ENCODE measurements around the gene SLC26A2.
"Not testable (repeated sequence)": the region's sequence is repeated elsewhere in the genome, so short reads cannot be mapped to it uniquely, and the experiment has no call there.

Gene SLC26A2

DNA sequence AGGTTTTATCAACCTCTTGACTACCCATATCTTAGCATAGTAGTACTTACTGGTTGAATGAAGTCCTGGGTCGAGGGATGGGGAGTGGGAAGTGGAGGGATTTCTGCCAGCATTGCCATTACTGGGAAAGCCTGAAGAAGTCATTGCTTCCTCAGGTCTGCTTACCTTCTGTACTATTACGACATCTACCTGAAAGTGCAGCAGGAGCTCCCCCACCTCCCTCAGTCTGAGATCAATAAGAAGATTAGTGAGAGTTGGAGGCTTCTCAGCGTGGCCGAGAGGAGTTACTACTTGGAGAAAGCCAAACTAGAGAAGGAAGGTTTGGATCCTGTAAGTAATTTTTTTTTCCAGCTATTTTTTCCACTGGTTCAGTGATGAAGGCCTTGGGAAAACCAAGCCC, 45.8 kb downstream of the SLC26A2 start:
- DNase-seq: no peak

DNA sequence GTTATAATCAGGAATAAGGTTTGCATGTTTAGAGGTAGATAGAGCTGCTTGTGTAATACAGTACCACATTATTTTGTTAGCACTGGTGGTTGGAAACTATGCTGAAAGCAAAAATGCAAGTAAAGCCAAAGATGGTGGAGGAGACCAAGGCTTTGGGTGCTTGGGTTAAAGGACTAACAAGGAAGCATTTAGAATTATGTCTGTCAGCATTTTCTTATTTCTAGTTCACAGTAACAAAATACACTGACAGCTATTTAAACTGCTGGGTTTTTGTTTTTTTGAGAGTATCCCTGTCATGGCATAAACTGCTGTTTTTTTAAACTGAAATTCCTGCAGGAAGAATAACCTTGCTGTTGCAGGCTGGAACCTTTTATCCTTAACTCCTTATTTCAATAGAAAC, 46.5 kb downstream of the SLC26A2 start:
- no peak for DNase-seq

DNA sequence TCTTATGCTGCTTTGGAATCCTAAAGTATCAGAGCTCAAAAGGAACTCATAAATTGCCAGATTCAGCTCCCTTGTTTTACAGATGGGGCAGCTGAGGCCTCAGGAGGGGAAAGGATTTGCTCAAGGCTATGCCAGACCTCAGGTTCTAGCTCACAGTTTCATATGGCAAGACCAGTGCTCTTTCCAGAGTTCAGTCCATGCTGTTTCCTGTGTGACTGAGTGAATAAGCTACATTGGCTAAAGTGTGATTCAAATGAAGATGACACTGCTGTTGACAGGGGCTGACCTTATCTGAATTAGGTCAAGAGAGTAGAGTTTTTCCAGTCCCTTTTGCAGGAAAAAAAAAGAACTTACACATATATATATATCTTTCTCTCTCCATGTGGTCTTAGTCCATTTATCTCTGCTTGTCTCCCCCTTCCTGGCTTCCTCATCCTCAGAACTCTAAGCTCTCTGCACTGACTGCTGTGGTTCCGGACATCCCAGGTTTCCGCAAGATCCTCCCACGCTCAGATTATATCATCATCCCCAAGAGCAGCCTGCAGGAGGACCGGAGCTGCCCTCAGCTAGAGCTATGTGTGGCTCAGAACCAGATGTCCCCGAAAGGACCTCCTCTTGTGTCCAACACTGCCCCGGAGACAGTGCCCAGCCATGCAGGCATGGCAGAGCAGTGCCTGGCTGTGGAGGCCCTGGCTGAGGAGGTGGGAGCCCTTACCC, 49.3 kb downstream of the SLC26A2 start:
- DNase-seq: no peak

DNA sequence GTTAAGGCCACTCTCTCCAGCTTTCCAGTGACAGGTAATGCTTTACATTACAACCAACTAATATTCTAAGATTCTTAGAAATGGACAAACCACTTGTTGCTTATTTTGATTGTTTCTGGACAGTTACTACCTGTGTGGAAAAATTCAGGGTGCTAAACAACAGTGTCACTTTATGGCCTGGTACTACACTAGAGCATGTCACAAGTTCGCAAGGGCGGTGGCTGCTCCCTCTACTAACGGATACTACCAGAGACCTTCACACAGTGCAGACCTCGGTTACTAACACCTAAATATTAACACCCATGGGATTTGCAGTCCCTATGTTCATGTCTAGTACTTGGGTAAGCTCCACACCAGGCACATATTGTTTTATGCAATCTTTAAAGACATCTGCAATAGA, 53.4 kb downstream of the SLC26A2 start:
- DNase-seq: no peak

DNA sequence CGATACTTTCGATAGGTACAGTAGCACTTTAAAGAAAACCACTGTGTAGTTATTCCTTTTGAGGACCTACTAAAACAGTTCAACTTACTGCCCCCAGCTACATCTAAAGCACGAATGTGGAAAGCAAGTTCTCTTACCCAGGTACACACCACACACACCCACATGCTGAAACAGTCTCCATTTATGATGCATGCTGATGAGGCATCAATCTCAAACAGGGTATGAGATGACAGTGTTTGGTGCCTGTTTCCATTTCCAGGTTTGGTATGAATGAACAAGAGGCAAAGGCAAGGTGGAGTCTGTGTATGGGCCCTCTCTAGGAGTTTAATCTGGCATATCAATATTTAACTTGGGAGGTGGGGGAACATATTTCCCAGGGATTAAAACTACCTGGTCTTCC, 53.9 kb downstream of the SLC26A2 start:
- DNase-seq: no peak

DNA sequence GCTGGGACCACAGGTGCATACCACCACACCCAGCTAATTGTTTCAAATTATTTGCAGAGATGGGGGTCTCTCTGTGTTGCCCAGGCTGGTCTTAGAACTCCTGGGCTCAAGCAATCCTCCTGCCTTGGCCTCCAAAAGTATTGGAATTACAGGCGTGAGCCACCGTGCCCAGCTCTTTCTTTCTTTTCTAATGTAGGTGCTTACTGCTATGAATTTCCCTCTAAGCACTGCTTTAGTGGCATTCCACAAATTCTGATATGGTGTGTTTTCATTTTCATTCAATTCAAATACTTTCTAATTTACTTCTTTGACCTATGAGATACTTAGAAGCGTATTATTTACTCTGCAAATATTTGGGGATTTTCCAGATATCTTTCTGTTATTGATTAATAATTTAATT, 54.9 kb downstream of the SLC26A2 start:
- DNase-seq: no peak

DNA sequence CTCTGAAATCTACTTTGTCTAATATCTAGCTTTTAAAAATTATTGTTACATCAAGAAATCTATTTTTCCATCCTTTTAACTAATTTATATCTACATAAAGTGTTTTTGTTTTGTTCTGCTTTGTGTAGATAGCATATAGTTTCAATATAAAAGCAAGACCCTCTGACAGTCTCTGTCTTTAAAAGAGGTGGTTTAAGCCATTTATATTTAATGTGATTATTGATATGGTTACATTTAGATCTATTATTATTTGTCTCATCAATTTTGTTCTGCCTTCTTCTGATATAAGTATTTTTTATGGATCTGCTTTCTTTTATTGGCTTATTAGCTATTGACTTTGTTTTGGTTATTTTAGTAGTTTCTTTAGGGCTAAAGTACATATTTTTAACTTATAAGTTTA, 56.0 kb downstream of the SLC26A2 start:
- no peak for DNase-seq

DNA sequence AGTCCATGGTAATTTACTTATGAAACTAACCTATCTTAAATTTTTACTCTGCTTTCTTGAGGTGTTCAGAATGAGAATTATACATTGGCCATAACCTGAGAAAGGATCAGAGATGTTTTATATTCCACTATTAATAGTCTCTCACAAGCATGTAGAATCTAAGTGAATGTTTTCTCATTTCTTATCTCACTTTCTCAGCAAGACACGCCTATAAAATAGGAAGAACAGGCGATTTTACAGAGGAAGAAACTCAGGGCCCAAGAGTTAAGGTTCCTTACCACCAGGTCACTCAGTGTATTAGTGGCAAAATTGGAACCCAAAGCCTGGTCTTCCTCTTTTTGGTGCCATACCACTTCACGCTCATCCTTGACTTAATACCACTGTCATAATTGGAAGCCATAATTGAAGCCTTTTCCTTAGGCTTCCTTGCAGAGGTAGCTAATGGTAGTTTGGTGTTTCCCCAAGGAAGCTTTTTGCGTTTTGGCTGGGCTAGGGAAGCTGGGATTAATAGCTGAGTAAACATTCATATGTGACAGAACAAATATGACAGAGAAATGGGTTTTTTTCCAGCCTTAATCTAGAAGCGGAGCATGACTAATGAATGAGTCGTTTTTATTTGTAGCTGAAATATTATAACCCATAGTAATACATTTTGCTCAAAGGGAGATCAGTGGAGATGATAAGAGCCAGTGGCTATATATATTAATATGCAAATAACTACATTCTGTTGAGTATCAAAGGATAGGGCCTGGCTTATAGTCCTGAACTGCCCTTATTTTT, 56.9 kb downstream of the SLC26A2 start:
- no peak for DNase-seq

DNA sequence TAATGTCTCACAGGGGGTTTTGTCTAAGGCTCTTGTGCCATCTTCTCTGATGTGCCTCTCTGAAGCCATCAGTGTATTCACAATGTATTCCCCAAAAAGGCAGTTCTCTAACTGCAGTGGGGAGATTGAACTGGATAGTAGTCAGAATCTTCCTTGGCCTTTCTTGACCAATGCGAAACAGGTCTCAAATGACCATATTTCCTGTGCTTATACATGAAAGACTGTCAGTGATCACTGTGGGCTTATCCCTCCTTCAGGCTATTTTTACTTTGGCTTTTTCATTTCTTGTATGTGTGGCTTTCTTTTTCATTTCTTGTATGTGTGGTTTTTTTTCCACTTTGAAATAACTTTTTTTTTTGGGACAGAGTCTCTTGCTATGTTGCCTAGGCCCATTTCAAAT, 59.7 kb downstream of the SLC26A2 start:
- no peak for DNase-seq

DNA sequence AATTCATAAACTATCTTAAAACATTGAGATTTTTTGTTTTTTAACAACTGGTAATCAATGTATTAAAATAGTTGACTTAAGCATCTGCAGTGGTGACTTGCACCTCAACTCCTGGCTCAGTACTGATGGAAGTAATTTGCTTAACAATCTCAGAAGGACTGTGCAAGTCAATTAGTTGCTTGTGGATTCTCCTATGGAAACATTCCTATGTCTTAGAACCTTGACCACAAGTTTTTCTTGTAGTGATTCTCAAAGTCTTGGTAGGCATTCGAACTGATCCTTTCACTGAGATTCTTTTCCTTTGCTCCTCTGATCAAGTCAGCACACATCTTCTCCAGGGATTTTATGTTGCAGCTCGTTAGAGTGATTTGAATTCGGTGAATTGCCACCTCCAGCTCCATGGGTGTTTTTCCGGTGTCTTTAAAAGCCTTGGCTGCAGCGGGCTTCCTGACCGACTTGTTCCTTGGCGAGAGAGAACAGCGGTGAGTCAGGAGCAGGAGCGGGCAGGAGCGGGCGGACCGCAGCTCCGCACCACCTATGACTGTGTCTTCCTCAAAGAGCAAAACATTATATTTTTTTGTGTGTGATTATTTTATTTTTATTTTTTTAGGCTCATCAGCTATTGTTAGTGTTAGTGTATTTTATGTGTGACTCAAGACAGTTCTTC, 61.1 kb downstream of the SLC26A2 start:
- DNase-seq: no peak

DNA sequence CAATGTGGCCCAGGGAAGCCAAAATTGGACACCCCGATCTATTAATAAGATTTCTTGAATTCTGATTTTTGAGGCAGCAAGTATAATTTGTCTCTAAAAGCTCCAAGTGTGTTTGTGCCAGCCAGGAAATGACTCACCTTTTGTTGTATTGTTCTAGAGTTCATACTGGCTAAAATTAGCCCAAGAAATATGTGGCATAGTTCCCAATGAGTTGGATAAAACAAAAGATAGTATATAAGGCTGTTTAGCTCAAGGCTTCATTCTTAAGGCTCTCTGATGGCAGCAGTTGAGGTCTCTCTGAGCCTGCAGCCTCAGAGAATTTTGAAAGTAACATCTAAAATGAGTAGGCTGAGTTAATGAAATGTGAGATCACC, 61.6 kb downstream of the SLC26A2 start:
- DNase-seq: no peak

DNA sequence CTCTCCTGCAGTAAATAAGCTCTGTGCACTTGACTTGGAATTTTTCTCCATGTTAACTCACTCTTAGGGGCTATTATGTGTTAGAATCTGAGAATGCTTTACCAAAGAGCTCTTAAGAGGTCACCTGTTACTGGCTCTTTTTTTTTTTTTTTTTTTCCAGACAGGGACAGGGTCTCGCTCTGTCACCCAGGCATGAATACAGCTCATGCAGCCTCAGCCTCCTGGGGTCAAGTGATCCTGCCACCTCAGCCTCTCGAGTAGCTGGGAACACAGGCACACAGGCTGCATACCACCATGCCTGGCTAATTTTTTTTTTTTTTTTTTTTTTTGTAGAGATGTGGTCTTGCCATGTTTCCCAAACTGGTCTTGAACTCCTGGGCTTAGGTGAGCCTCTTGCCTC, 62.1 kb downstream of the SLC26A2 start:
- no peak for DNase-seq

DNA sequence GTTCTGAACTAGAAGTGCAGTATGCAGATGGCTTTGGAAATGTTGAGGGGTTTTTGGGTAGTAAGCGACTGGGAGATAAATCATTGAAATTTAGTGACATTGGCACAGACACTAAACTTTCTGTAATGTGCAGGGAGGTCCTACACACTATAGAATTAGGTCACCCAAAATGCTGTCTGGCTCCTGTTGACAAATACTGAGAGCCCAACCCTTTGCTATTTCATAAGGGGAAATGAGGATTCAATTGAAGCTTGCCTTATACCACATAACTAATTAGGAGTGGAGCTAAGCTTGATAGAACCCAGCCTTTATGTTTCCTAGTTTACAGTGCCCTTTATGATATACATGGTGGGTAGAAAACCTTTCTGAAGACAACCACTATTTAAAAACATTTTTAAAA, 62.6 kb downstream of the SLC26A2 start:
- no peak for DNase-seq

DNA sequence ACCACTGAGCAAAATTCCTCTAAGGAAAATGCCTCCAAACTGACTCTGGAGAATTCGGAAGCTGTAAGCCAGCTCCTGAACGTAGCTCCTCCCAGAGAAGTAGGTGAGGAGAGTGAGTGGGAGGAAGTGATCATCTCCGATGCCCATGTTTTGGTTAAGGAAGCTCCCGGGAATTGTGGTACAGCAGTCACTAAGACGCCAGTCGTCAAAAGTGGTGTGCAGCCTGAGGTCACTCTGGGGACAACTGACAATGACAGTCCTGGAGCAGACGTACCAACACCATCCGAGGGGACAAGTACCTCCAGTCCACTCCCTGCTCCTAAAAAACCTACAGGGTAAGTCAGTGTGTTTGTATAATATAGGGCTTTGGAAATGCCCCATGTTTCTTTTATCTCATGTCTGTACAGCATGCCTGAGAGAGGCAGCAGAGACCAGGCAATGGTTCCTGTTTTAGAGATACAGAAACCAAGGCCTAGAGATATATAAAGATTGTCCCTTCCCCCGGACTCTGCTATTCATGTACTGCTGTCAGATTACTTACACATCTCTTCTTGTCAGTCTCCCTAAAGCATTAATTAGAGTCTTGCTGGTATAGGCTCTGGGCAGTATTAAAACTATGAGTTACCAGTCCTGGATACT, 63.9 kb downstream of the SLC26A2 start:
- no peak for DNase-seq

DNA sequence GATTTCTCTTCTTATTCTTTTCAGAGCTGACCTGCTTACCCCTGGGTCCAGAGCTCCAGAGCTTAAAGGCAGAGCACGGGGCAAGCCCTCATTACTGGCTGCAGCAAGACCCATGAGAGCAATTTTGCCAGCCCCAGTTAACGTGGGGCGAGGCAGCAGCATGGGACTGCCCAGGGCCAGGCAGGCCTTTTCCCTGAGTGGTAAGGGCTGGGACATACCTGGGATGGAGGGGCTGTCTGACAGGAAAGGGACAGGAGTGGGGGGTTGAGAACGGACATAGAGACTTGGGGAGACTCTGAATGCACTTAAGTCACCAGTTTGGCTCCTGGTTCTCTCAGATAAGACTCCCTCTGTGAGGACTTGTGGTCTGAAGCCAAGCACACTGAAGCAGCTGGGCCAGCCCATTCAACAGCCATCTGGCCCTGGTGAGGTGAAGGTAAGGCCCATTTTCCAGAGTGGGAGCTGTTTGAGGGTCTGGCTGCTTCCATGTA, 66.2 kb downstream of the SLC26A2 start:
- no peak for DNase-seq

DNA sequence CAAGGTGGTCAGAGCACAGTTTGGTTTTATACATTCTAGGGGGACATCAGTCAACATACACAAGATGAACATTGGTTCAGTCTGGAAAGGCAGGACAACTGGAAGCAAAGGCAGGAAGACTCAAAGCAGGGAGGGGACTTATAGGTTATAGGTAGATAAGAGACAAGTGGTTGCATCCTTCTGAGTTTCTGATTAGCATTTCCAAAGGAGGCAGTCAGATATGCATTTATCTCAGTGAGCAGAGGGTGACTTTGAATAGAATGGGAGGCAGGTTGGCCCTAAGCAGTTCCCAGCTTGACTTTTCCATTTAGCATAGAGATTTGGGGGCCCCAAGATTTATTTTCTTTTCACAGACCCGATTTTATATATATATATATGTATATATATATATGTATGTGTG, 67.5 kb downstream of the SLC26A2 start:
- not testable (repeated sequence) for DNase-seq

DNA sequence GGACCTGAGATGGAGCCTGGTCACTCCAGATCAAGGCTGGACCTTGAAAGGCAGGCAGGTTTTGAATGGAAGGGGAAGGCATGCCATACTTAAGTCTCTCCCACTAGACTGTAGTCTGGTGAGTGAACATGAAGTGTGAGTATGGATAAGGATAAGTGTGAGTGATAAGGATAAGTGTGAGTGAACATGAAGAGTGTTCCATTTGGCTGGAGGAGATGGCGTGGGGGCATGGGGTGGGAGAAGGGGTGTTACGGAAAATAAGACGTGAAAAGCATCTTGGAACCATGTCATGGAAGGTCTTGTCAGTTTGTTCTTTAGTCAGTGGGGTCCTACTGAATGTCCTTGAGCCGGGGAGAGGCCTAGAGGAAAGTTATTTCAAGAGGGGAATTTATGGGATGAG, 72.8 kb downstream of the SLC26A2 start:
- no peak for DNase-seq

DNA sequence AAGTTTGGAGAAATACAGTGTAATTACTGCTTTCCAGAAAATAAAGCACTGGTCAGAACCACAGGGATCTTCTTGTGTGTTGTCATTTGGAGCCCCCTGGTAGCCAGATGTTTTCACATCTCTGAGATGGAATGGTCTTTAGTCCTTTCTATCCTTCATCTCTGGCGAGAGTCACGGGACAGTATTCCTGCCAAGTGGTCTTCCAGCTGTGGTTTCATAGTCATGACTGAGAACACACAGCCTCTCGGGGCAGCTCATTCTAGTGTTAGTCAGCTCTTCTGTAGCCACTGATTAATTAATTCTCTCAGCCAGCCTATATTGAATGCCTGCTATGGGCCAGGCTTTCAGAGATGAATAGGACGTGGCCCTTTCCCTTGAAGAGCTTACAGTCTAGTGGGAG, 74.1 kb downstream of the SLC26A2 start:
- DNase-seq: no peak

DNA sequence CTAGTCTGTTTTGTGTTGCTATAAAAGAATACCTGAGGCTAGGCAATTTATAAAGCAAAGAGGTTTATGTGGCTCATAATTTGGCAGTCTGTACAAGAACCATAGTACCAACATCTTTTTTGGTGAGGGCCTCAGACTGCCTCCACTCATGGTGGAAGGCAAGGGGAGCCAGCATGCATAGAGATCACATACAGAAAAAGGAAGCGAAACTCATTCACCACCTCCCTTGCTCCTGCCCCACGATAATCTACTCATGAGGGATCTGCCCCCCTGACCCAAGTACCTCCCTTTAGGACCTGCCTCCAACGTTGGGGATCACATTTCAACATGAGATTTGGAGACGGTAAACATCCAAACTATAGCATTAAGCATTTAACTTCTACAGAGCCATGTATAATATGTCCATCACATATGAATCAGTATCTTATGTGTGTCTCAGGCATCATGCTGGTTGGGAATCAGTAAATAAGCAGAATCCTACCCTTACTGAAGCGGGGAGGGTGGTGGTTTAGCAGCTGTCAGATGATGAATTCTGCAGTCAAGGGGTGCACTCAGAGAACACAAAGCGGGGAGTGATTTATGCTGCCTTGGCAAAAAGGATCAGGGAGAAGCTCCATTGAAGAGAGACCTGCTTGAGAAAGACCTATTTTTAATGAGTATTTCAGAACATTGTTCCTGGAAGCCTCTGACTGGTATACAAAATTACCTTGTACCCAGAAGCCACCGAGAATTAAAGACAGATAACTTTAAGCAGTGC, 74.8 kb downstream of the SLC26A2 start:
- no peak for DNase-seq

DNA sequence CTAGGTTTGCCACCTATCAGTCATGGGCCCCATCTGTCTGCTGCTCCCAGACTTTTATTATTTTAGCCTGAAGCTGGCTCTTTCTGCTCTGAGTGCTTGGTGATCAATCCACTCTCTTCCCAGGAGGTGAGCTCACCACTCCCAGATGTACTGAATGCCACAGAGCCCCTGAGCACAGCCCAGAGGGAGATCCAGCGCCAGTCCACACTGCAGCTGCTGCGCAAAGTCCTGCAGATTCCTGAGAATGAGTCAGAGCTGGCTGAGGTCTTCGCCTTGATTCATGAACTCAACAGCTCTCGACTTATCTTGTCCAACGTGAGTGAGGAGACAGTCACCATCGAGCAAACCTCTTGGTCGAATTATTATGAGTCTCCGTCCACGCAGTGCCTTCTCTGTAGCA, 76.0 kb downstream of the SLC26A2 start:
- no peak for DNase-seq
